Activated T-cell treated with anti-CD3 and anti-CD28 coated beads, Interleukin-2, amount 50 U/mL, for 24 hours (primary cell): ENCODE results near the gene PNMA1.
A peak's percentile ranks its signal among the peaks of the same experiment; 100 is the strongest.

Experiments used
- DNase-seq: peaks from one replicate; pipeline ENCODE4 v3.0.0-alpha.2; 2020
- H3K27ac Mint-ChIP-seq: 2 replicates; pipeline ENCODE4 v1.8.0; 2020; ENCODE audit warnings: mild to moderate bottlenecking, mixed read lengths
- H3K27me3 Mint-ChIP-seq: 2 replicates; pipeline ENCODE4 v1.8.0; 2020; ENCODE audit warnings: mixed read lengths
- H3K36me3 Mint-ChIP-seq: 2 replicates; pipeline ENCODE4 v1.8.0; 2020; ENCODE audit warnings: low read depth, mixed read lengths
- H3K4me1 Mint-ChIP-seq: 2 replicates; pipeline ENCODE4 v1.8.0; 2020; ENCODE audit warnings: low read depth, mixed read lengths
- H3K4me3 Mint-ChIP-seq: 2 replicates; pipeline ENCODE4 v1.8.0; 2020; ENCODE audit warnings: mild to moderate bottlenecking, moderate library complexity, mixed read lengths
- H3K9me3 Mint-ChIP-seq: 2 replicates; pipeline ENCODE4 v1.8.0; 2020; ENCODE audit warnings: mixed read lengths

PNMA1 gene

DNA sequence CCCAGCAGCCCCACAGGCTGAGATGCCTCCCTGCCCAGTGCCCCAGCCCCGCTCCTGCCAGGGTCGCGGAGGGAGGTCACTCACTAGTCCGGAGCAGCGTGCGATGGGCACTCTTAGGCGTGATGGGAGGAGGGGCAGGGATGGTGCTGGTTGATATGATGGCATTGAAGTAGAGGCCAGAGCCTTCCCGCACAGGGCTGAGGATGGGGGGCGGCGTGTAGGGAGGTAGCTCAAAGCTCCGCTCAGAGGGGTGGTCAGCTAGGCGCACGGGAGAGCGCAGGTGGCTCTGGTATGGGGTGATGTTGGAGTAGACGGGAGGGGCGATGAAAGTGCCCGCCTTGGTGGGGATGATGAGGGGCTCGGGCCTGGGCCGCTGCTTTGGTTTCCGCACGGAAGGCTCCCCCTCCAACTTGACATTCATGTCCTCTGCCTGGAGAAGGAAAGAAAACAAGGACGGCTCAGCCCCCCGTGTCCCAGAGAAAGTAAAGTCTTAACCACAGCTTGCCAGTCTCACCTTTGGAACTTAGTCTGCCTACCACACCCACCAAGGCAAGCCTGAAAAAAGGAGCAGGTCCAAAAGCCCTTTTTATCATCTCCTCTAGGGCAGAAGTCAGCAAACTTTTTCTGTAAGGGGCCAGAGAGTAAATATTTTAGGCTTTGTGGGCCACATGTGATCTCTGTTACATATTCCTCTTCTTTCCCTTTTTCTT, 15.5 kb upstream of the PNMA1 start:
- Mint-ChIP-seq H3K4me3 (no peak overlapping the region), H3K36me3 (peaks cover 96% of the 10 kb centered on the region), H3K27me3 (no peaks in the 10 kb centered on the region), H3K9me3 (no peaks in the 10 kb centered on the region), H3K4me1 (peaks cover 38% of the 10 kb centered on the region), H3K27ac (peak overlapping the region; percentile 90)
- peak; percentile 23 for DNase-seq

DNA sequence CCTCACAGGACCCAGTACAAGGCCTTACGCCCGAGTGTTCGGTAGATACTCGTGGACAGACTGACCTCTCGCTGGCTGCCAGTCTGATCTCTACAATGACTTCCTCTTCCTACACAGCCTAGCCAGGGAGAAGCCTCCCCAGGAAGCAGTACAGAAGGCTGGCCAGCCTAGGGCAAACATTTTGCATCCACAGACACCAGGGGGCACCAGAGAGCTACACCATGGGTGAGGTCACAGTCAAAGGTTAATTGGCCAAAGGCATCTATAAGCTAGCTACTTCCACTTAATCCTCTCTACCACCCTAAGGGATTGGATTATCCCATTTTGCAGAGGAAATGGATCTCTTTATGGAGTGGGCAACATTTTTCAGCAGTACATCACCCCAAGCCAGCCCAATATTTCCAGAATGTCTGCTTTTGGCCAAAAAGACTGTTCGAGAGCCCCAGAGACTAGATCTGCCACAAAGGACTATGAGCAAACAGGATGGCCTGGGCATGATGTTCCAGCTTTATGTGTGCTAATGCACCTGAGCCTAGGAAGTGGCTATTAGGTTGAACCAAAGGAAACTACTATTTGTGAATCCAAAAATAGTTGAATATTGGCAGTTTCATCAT, 14.6 kb upstream of the PNMA1 start:
- H3K27me3 Mint-ChIP-seq: no peaks in the 10 kb centered on the region
- H3K4me3 Mint-ChIP-seq: no peak overlapping the region
- H3K36me3 Mint-ChIP-seq: peaks cover 96% of the 10 kb centered on the region
- no peaks in the 10 kb centered on the region for H3K9me3 Mint-ChIP-seq
- H3K27ac Mint-ChIP-seq: peak overlapping the region; percentile 90
- DNase-seq: peak; percentile 91
- H3K4me1 Mint-ChIP-seq: peaks cover 43% of the 10 kb centered on the region

DNA sequence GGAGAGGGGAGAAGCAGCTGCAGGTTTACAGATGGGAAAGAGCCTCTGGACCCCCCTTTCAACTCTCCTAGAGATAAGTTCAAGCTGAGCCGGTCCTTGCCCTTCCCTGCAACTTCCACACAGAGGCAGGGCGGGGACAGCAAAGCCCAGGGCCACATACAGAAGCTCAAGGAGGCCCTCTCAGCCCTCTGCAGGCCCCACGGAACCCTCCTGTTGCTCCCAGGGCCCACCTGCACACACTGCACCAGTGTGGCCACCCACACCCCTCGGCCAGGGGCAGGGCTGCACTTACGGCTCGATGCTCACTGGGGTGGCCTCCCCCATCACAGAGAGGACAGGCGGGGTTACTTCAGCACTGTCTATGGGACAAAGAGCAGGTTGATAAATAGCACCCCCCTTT, 13.0 kb upstream of the PNMA1 start:
- Mint-ChIP-seq H3K4me3 (no peak overlapping the region), H3K27ac (peak overlapping the region; percentile 78), H3K9me3 (no peaks in the 10 kb centered on the region), H3K4me1 (peaks cover 58% of the 10 kb centered on the region), H3K27me3 (no peaks in the 10 kb centered on the region), H3K36me3 (peaks cover 99% of the 10 kb centered on the region)
- no peak for DNase-seq

DNA sequence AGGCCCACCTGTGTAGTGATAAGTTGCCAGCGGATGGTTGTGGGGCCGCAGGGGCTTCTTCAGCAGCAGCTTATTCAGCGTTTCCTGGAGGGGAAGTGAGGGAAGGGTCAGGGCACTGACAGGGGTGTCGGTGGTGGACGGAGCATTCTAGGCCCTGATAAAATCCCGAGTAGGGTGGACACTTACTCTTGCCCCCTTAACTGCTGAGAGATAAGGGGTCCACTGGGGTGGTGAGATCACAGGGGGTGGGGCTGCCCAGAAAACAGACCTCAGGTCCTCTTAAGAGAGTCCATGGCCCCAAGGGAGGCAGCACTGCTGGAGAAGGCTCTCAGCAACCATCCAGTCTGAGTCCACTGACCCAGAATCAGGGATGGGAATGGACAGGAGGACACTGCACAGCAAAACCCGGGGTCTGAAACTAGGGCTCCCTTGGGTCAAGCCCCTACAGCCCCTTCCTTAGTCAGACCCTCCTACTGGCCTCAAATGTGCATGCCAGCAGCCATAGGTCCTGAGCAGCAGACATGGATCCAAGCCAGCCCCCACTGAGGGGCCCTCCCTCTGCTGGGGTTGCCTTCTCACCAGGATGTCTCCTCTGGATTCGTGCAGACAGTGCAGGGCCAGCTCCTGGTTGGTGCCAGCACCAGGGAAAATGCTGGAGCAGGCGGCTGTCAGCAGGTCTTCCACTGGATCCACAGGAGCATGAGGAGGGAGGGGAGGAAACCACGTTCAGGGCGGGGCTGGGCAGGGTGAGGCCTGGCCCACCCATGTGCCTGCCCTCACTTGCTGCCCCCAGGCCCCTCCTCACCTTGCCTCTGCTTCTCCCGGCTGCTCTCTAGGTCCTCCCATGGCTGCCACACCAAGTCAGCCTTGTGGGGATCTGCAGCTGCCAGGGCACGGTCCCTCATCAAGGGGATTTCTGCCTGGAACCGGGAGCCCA, 12.1 kb upstream of the PNMA1 start:
- no peaks in the 10 kb centered on the region for H3K27me3 Mint-ChIP-seq
- no peak overlapping the region for H3K4me3 Mint-ChIP-seq
- peaks cover 99% of the 10 kb centered on the region for H3K36me3 Mint-ChIP-seq
- DNase-seq: no peak
- H3K4me1 Mint-ChIP-seq: peaks cover 55% of the 10 kb centered on the region
- H3K27ac Mint-ChIP-seq: peak overlapping the region; percentile 87
- no peaks in the 10 kb centered on the region for H3K9me3 Mint-ChIP-seq

DNA sequence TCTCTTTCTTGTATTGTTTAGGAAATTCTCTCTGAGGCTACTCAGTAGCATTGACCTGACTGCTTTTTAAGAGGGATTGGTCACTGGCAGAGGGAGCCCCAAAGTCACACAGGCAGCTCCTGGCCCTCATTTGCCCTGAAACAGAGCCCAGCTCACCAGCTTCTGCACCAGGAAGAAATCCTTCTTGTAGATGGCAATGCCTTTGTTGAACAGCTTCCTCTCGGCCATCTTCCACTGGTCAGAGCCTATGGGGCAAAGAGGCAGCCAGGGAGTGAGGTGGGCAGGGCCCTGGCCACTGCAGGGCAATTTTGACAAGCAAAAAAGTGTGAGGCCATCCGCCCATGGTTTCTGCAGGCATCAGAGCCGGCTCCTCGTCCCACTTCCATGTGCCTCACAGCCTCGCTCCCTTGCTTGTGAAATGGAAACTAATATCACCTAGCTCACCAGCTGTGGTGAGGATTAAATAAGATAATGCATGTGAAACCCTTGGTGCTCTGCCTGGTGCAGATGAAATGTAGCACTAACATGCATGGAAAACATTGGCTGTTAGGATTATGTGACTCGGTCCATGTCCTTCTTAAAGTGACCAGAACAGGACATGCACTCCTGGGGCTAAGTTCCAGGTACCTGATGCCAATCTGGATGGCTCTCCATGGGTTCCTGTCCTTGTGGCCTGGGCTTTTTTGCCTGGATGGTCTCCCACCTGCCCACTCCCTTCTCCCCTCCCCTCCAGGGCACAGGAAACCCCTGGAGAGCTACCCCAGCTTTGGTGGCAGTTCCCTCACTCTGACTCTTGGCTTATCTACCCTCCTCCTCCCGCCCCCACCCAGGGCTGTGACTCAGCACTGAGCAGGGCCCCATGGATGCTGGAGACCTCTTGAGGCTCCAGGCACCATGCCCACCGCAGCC, 11.2 kb upstream of the PNMA1 start:
- Mint-ChIP-seq H3K9me3 (no peaks in the 10 kb centered on the region), H3K4me3 (no peak overlapping the region), H3K36me3 (peaks cover 99% of the 10 kb centered on the region), H3K4me1 (peaks cover 54% of the 10 kb centered on the region), H3K27me3 (no peaks in the 10 kb centered on the region), H3K27ac (peak overlapping the region; percentile 87)
- no peak for DNase-seq

DNA sequence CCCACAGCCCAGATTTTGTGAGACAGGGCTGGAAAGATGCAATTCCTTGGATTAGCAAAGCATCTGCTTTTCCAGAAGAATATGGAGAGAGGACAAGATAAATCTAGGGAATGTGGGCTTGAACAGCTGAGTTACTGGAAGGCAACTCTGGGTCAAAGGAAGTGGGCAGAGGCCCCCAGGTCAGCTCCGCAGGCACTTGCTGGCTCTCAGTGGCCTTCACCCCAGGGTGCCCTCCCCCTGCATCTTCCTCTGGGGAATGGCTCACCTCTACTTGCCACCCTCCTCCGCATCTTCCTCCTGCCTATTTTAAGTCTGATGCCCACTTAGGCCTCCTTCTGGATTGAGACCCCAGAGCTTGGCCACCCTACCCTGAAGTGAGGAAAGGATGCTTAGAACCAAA, 10.5 kb upstream of the PNMA1 start:
- peaks cover 53% of the 10 kb centered on the region for H3K4me1 Mint-ChIP-seq
- peak overlapping the region; percentile 87 for H3K27ac Mint-ChIP-seq
- no peak for DNase-seq
- no peaks in the 10 kb centered on the region for H3K9me3 Mint-ChIP-seq
- peaks cover 98% of the 10 kb centered on the region for H3K36me3 Mint-ChIP-seq
- no peak overlapping the region for H3K4me3 Mint-ChIP-seq
- H3K27me3 Mint-ChIP-seq: no peaks in the 10 kb centered on the region

DNA sequence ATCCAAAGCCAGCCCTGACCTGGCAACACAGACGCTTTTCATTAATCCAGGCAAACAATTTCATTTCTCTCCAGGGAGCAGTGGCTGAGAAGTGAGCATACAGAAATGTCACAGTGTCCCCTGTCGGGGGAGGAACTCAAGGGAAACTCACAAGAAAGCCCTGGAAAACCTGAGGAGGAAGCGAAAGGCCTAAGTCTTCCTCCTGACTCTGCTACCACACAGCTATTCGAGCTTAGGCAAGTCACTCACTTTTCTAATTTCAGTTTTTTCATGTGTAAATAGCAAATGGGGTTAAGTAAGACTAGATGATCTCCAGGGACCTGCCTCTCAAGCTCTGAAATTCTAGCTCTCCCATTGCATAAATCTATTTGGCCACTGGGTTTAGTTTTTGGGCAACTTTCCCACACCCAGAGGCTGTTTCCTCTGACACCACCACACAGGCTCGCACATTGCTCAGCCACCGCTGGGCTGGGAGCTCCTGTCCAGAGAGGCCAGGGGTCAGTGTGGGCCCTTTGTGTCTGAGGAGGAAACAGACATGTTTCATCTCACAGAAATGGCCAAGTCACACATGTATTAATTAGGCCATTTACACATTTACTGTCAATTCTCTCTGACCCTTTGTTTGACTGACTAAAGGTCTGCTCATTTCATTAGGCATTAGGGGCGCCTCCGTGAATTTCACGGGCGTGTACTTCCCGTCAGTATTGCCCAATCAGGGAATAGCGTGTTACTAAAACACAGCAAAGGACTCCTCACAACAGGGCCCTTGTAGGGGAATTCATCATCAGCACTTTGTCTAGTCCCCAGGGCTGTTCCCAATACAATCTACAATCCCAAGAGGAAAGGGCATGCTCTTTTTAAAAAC, 9.8 kb upstream of the PNMA1 start:
- Mint-ChIP-seq H3K4me3 (no peak overlapping the region), H3K36me3 (peaks cover 97% of the 10 kb centered on the region), H3K4me1 (peaks cover 47% of the 10 kb centered on the region), H3K9me3 (no peaks in the 10 kb centered on the region), H3K27ac (peak overlapping the region; percentile 87), H3K27me3 (no peaks in the 10 kb centered on the region)
- no peak for DNase-seq

DNA sequence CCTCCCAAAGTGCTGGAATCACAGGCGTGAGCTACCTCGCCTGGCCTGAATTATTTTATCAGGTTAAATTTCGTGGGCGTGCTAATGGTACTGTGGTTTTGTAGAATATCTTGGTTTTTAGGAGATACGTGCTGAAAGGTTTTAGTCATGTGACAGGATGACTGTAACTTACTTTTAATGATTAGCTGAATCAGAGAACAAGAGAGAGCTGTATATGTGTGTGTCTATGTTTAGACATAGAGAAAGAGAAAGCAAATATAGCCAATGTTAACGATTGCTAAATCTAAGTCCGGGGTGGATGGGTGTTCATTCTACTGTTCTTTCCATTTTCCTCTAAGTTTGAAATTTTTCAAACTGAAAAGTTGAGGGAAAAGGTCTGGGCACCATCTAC, 9.2 kb upstream of the PNMA1 start:
- no peak overlapping the region for H3K4me3 Mint-ChIP-seq
- H3K9me3 Mint-ChIP-seq: no peaks in the 10 kb centered on the region
- no peak for DNase-seq
- no peaks in the 10 kb centered on the region for H3K27me3 Mint-ChIP-seq
- peaks cover 93% of the 10 kb centered on the region for H3K36me3 Mint-ChIP-seq
- H3K4me1 Mint-ChIP-seq: peaks cover 41% of the 10 kb centered on the region
- H3K27ac Mint-ChIP-seq: peak overlapping the region; percentile 87

DNA sequence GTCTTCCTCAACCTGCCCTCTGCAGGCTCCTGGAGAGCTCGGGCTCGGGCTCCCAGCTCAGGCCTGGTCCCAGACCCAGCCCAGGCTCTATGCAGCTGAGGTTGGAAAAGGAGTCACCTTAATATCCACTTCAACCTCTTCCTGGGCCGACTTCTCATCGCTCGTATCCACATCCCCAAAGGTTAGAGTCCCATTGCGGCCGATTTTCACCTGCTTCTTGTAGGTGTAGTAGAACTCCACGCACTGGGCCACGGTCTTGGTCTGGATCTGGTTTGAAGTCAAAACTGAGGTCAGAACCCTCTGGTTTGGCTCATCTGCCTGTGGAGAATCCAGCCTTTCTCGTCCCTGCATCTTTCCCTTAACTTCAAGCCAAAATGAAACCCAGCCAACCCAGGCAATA, 8.4 kb upstream of the PNMA1 start:
- Mint-ChIP-seq H3K36me3 (peaks cover 92% of the 10 kb centered on the region), H3K9me3 (no peaks in the 10 kb centered on the region), H3K27me3 (no peaks in the 10 kb centered on the region), H3K4me1 (peaks cover 38% of the 10 kb centered on the region), H3K4me3 (no peak overlapping the region), H3K27ac (peak overlapping the region; percentile 56)
- no peak for DNase-seq

DNA sequence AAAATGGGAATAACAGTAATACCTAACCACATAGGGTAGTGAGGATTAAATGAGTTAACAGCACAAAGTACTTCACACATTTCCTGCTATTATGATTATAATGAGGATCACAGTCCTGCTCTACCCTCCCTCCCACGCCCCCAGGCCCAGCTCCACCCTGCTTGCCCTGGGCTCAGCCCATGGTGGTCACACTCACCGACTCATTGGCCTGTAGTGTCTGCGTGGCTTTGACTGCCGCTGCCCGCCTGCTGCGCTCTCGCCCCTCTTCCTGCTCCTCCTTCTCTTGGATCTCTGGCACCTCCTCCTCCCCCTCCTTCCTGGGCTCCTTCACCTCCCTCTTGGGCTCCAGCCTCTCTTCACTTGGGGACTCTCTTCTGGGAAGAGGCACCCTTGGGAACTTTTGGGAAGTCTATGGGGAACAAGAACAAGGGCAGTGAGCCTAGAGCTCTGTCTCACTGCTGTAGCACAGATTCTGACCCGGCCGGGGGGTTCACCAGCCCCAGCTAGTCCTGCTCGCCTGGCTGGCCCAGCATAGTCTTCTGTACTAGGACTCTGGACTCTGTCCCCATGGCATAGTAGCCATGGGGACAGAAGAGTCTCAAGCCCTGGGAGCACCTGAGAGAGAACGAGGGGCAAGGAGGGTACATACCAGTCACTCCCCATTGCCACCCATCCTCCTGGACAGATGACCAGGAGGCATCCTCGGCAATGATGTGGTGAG, 7.1 kb upstream of the PNMA1 start:
- Mint-ChIP-seq H3K36me3 (peaks cover 90% of the 10 kb centered on the region), H3K27me3 (no peaks in the 10 kb centered on the region), H3K4me1 (peaks cover 34% of the 10 kb centered on the region), H3K4me3 (no peak overlapping the region), H3K27ac (peak overlapping the region; percentile 56), H3K9me3 (no peaks in the 10 kb centered on the region)
- no peak for DNase-seq

DNA sequence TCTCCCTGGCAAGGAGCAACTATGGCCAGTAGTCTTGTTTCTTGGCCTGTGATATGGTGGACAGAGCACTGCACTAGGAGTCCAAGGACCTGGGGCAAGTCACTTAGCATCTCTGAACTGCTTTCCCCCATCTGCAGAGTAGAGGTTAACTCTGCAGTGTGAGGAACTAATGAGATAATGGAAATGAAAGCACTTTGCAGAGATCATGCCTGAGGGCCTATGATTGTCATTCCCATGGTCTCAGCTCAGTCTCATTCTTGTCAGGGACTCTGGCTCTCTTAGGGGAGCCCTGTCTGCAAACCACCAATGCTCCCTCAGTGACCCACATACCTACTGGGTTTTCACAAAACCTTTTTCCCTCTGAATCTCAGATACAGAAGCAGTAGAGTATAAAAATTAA, 6.5 kb upstream of the PNMA1 start:
- no peak overlapping the region for H3K4me3 Mint-ChIP-seq
- H3K27ac Mint-ChIP-seq: peak overlapping the region; percentile 56
- no peaks in the 10 kb centered on the region for H3K9me3 Mint-ChIP-seq
- H3K36me3 Mint-ChIP-seq: peaks cover 90% of the 10 kb centered on the region
- H3K4me1 Mint-ChIP-seq: peaks cover 28% of the 10 kb centered on the region
- H3K27me3 Mint-ChIP-seq: no peaks in the 10 kb centered on the region
- DNase-seq: no peak

DNA sequence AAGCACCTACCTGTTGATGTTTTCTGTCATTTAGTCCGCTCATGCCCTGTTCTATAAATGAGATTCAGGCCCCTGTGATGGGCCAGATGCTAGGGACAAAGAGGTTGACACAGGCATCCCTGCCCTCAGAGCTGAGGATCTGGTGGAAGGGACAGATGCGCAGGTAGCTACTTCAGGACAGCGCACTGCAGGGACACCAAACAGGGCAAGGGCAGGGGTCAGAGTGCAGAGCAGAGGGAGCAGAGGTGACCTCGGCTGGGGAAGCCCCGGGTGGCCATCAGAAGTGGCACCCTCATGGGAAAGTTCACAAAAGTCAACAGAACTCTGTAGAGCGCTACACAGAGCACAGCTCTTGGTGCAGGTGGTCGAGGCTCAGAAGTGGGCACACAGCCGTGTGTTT, 5.6 kb upstream of the PNMA1 start:
- no peak for DNase-seq
- Mint-ChIP-seq H3K9me3 (no peaks in the 10 kb centered on the region), H3K4me1 (peaks cover 26% of the 10 kb centered on the region), H3K4me3 (no peak overlapping the region), H3K27ac (peak overlapping the region; percentile 72), H3K27me3 (no peaks in the 10 kb centered on the region), H3K36me3 (peaks cover 87% of the 10 kb centered on the region)

DNA sequence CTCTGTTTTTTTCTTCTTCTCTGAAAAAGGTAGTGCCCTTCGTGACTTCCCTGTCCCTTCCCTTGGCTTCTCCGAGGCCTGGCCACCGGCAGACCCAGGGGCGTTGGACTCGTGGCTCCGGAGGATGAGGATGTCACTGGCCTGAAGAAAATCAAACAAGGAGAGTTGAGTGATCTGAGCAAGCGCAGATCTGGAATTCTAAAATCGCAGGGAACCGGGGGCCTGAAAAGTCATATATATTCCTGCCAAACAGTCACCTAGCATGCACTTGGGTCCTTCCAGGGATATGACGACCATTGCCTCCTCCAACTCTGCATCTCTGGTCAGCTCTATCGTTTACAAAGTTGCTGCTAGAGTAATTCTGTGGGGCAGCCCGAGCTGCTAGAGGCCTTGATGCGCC, 5.2 kb upstream of the PNMA1 start:
- H3K27ac Mint-ChIP-seq: peak overlapping the region; percentile 72
- peaks cover 86% of the 10 kb centered on the region for H3K36me3 Mint-ChIP-seq
- H3K27me3 Mint-ChIP-seq: no peaks in the 10 kb centered on the region
- no peaks in the 10 kb centered on the region for H3K9me3 Mint-ChIP-seq
- no peak for DNase-seq
- no peak overlapping the region for H3K4me3 Mint-ChIP-seq
- peaks cover 27% of the 10 kb centered on the region for H3K4me1 Mint-ChIP-seq
